Effector CD4-positive, alpha-beta T cell (primary cell): ENCODE measurements around the gene EEF2K.

Experiments used
- DNase-seq: peaks from one replicate; pipeline ENCODE4 v3.0.0-alpha.2; 2020

EEF2K gene

DNA sequence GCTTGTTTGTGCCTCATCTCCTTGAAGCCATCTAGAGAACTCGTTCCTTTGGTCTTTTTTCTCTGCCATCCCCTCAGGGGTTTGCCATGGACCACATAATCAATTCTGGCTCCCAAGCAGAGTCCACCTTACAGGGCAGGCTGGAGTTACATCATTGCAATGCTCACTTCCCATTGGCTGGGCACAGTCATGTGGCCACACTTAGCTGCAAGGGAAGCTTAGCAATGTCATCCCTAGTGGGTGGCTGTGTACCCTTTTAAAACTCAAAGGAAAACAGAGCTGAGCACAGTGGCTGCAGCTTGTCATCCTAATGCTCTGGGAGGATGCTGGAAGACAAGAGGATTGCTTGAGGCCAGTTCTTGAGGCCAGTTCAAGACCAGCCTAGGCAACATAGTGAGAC is 49.3 kb downstream of the EEF2K start:
- no peak for DNase-seq

- no peak for DNase-seq
These were observed 51.4 kb downstream of the EEF2K start for GRCh38 chr16:22257440-22257839.

DNA sequence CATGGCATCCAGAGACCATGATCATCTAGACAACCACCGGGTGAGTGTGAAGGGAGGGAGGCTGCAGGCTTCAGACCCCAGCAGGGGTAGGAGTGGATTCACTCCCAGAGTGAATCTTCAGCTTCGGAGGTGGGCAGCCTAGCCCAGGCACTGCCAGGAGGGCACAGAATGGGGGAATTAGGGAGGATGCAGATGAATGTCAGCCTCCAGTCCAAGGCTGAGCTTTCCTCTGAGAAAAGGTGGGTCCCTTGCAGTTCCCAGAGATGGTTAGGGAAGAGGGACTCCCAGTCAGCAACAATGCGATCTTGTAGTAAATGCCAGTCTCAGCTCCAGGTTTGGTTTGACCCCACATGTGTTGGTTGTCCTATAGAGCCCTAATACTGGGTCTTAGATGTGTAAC is 54.4 kb downstream of the EEF2K start:
- DNase-seq, result no peak

- no peak for DNase-seq
These were observed 56.4 kb downstream of the EEF2K start for GRCh38 chr16:22262460-22262859.

- no peak for DNase-seq
These were observed 58.7 kb downstream of the EEF2K start for GRCh38 chr16:22264786-22265185.

- DNase-seq, result no peak
These were observed 59.3 kb downstream of the EEF2K start for GRCh38 chr16:22265351-22265750.

- no peak for DNase-seq
These were observed 60.5 kb downstream of the EEF2K start for GRCh38 chr16:22266546-22266945.

DNA sequence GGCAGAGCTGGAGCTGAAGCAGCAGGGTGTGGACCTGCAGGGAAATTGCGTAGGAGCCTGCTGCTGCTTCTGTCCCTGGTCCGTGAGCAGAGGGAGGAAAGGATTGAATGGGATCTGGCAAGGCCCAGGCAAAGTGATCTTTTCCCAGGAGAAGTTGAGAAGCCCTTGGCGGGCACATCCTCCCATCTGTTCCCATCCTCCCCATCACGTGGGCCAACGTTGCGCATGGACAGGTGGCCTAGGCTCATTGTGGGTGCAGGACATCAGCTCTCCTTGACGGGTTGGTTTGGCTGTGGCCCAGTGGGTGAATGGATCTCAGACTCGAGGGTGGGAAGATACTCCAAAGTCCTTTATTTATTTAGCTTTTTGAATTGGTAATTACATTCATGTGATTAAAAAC is 61.7 kb downstream of the EEF2K start:
- no peak for DNase-seq

DNA sequence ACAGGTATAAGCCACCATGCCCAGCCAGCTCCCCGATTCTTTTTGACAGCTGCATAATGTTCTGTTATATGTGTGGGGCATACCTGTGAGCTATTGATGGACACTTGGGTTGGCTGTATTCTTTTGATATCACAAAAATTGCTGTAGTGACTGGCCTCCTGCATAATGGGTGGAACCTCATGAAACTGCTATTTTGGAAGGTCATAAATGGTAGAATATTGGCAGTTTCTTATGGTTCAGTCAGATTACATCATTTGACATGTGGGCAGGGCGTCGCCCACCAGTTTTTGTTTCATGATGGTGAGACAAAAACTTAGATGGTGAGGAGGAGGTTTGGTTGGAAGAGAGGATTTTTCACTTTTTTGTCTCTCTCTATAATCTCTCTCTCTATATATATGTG is 64.4 kb downstream of the EEF2K start:
- no peak for DNase-seq

GRCh38 chr16:22272870-22273650 is 67.0 kb downstream of the EEF2K start:
- no peak for DNase-seq

- no peak for DNase-seq
These were observed 68.8 kb downstream of the EEF2K start for GRCh38 chr16:22274916-22275315.

- DNase-seq, result no peak
These were observed 72.6 kb downstream of the EEF2K start for GRCh38 chr16:22278441-22279230.

DNA sequence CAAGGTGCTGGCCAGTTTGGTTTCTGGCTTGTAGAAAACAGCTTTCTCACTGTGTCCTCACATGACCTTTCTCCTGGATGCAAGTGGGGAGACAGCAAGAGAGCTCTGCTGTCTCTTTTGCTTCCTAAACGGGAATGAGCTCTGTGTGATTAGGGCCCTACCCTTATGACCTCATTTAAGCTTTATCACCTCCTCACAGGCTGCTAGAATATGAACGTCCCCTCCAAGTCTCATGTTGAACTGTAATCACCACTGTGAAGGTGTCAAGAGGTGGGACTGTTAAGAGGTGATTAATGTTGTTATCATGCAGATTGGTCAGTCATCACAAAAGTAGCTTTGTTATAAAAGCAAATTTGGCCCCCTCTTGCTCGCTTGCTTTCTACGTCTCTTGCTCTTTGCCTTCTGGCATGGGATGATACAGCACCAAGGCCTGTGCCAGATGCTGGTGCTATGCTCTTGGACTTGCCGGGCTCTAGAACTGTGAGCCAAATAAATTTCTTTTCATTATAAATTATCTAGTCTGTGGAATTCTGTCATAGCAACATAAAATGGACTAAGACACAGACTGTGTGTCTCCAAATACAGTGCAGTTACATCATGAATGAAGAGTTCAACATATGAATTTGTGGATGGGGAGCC is 76.3 kb downstream of the EEF2K start:
- no peak for DNase-seq

- DNase-seq, result no peak
These were observed 78.6 kb downstream of the EEF2K start for GRCh38 chr16:22284637-22285036.

- DNase-seq, result no peak
These were observed 79.0 kb downstream of the EEF2K start for GRCh38 chr16:22285080-22285479.

DNA sequence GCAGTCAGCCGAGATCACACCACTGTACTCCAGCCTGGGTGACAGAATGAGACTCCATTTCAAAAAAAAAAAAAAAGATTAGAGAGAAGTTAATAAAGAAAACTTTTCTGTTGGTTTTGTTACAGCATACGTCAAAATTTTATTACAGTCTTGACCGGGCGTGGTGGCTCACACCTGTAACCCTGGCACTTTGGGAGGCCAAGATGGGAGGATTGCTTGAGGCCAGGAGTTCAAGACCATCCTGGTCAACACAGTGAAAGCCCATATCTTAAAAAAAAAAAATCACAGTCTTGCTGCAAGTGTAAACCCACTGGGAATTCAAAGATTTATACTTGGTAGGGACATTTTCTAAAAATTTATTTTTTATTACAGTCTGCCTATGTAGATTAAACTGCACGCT is 84.9 kb downstream of the EEF2K start:
- DNase-seq, result no peak

GRCh38 chr16:22291860-22292318 is 85.8 kb downstream of the EEF2K start:
- DNase-seq, result no peak

DNA sequence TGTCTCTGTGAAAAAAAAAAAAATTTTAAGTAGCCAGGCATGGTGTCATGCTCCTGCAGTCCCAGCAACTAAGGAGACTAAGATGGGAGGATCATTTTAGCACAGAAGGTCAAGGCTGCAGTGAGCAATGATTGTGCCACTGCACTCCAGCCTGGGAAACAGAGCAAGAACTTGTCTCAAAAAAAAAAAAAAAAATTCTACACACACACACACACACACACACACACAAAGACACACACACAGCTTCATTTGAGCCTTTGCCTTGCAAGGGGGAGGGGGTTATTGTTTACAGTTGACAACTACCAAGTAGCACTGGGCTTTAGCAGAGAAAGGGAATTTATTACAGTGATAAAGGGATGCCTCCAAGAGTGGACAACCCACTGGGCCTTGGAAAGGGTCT is 86.2 kb downstream of the EEF2K start:
- DNase-seq, result no peak

GRCh38 chr16:22293137-22294106 is 87.3 kb downstream of the EEF2K start:
- no peak for DNase-seq

- DNase-seq, result no peak
These were observed 90.4 kb downstream of the EEF2K start for GRCh38 chr16:22296225-22297113.

GRCh38 chr16:22297114-22297870 is 91.2 kb downstream of the EEF2K start, which contains the start of gene POLR3E:
TSS of gene POLR3E (plus strand) at chr16:22297409. CDS start at chr16:22302969, 5,560 bp downstream.
- peak; percentile 100 for DNase-seq
